IMR-90 (cell line): Measurements from ENCODE around the gene THRB. TPM values are rescaled to one million over a fixed set of nuclear protein-coding genes. Genes with fewer than 3 reads are reported as not detected.

Experiments used
- ATAC-seq: fragments of 200-7000 bp; cut with Tn5 transposase; 2 replicates; pipeline ENCODE4 v1.9.1; 2020; ENCODE audit warnings: low read depth, mild to moderate bottlenecking, moderate library complexity
- BruUV-seq: library from RNA; stranded (reverse); fragments of 400-500 nt; replicated peaks from 2 replicates; lab custom pipeline; 2021; lab: Mats Ljungman, UMichigan
- CTCF ChIA-PET: fragments of 300-600 bp; formaldehyde crosslinking; extraction: SDS; loops from one replicate; lab custom pipeline; 2021; ENCODE audit warnings: antibody characterized with exemption; lab: Yijun Ruan, JAX
- POLR2A ChIA-PET: fragments of 300-600 bp; sonication (Branson Sonifier 250); formaldehyde crosslinking; loops from one replicate; lab custom pipeline; 2022; ENCODE audit warnings: antibody characterized with exemption; ENCODE audit not compliant: unreplicated experiment; lab: Charles Lee
- DNase-seq: peaks from one replicate; pipeline ENCODE4 v3.0.0; 2013
- H2AFZ ChIP-seq: replicated peaks from 2 replicates; pipeline ENCODE3; 2013; ENCODE audit warnings: low read length, mild to moderate bottlenecking; ENCODE audit not compliant: poor library complexity
- H2AK5ac ChIP-seq: 2 replicates; pipeline ENCODE4 v1.6.1; 2013; ENCODE audit warnings: low read depth, low read length, inconsistent platforms
- H2AK9ac ChIP-seq: replicated peaks from 2 replicates; pipeline ENCODE3; 2013; ENCODE audit warnings: mild to moderate bottlenecking, low read depth, low read length, moderate library complexity; ENCODE audit not compliant: poor library complexity
- H2BK120ac ChIP-seq: 2 replicates; pipeline ENCODE4 v1.6.1; 2013; ENCODE audit warnings: low read depth, low read length, inconsistent platforms
- H2BK15ac ChIP-seq: 3 replicates; pipeline ENCODE4 v1.6.1; 2013; ENCODE audit warnings: low read depth, low read length, inconsistent platforms
- H2BK20ac ChIP-seq: 2 replicates; pipeline ENCODE4 v1.6.1; 2013; ENCODE audit warnings: low read depth, mild to moderate bottlenecking, inconsistent platforms, low read length, moderate library complexity
- H2BK5ac ChIP-seq: 2 replicates; pipeline ENCODE4 v1.6.1; 2013; ENCODE audit warnings: mild to moderate bottlenecking, low read depth, low read length, inconsistent platforms; ENCODE audit not compliant: poor library complexity, severe bottlenecking
- H3K14ac ChIP-seq: replicated peaks from 2 replicates; pipeline ENCODE4 v1.6.1; 2013; ENCODE audit warnings: low read depth, low read length, inconsistent platforms
- H3K18ac ChIP-seq: 2 replicates; pipeline ENCODE4 v1.6.1; 2013; ENCODE audit warnings: low read depth, low read length, control low read depth
- H3K23ac ChIP-seq: 2 replicates; pipeline ENCODE4 v1.6.1; 2013; ENCODE audit warnings: low read depth, low read length, inconsistent platforms
- H3K27ac ChIP-seq: 2 replicates; pipeline ENCODE4 v1.5.1; 2013; ENCODE audit warnings: mild to moderate bottlenecking, control low read depth, low read length; ENCODE audit not compliant: insufficient read depth
- H3K27me3 ChIP-seq: 2 replicates; pipeline ENCODE4 v1.6.1; 2013; ENCODE audit warnings: low read length; ENCODE audit not compliant: control insufficient read depth, insufficient read depth
- H3K36me3 ChIP-seq: 2 replicates; pipeline ENCODE4 v1.6.1; 2013; ENCODE audit warnings: low read length, mixed read lengths; ENCODE audit not compliant: control insufficient read depth, insufficient read depth
- H3K4ac ChIP-seq: 2 replicates; pipeline ENCODE4 v1.6.1; 2013; ENCODE audit warnings: low read depth, low read length, inconsistent platforms
- H3K4me1 ChIP-seq: 2 replicates; pipeline ENCODE4 v1.6.1; 2013; ENCODE audit warnings: low read length, mixed read lengths; ENCODE audit not compliant: control insufficient read depth, insufficient read depth
- H3K4me2 ChIP-seq: 2 replicates; pipeline ENCODE4 v1.6.1; 2013; ENCODE audit warnings: low read depth, mild to moderate bottlenecking, control low read depth, low read length, moderate library complexity
- H3K4me3 ChIP-seq: 2 replicates; pipeline ENCODE4 v1.5.1; 2013; ENCODE audit warnings: low read depth, mild to moderate bottlenecking, control low read depth, low read length, moderate library complexity; ENCODE audit not compliant: insufficient read depth
- H3K56ac ChIP-seq: 2 replicates; pipeline ENCODE4 v1.6.1; 2013; ENCODE audit warnings: low read length, inconsistent platforms; ENCODE audit not compliant: insufficient read depth; ENCODE audit errors: extremely low read depth
- H3K79me1 ChIP-seq, 2 experiments: 2 replicates each; pipeline ENCODE4 v1.6.1; 2013; ENCODE audit warnings: low read length in 2 of 2, inconsistent platforms in 1 of 2, low read depth in 1 of 2
- H3K9ac ChIP-seq: 2 replicates; pipeline ENCODE4 v1.6.1; 2013; ENCODE audit warnings: low read depth, low read length, control low read depth
- H3K9me1 ChIP-seq: 2 replicates; pipeline ENCODE4 v1.6.1; 2013; ENCODE audit warnings: low read length, inconsistent platforms; ENCODE audit not compliant: insufficient read depth
- H3K9me3 ChIP-seq: 2 replicates; pipeline ENCODE4 v1.6.1; 2013; ENCODE audit warnings: low read length; ENCODE audit not compliant: control insufficient read depth, insufficient read depth
- H4K20me1 ChIP-seq: 2 replicates; pipeline ENCODE4 v1.6.1; 2013; ENCODE audit warnings: low read length, inconsistent platforms; ENCODE audit not compliant: insufficient read depth
- H4K5ac ChIP-seq: 2 replicates; pipeline ENCODE4 v1.6.1; 2013; ENCODE audit warnings: mild to moderate bottlenecking, low read depth, low read length, control low read depth
- H4K8ac ChIP-seq, 2 experiments: 2 replicates each; pipeline ENCODE4 v1.6.1; 2013; ENCODE audit warnings: low read depth in 2 of 2, low read length in 2 of 2, control low read depth in 1 of 2, inconsistent platforms in 1 of 2
- H4K91ac ChIP-seq: 2 replicates; pipeline ENCODE4 v1.6.1; 2013; ENCODE audit warnings: low read depth, low read length, inconsistent platforms; ENCODE audit not compliant: insufficient read depth
- BHLHE40 ChIP-seq: fragments of 150-350 bp; IDR thresholded peaks from 2 replicates; pipeline ENCODE4 v1.6.1; 2016; ENCODE audit warnings: mild to moderate bottlenecking, low read depth, low read length
- CEBPB ChIP-seq: IDR thresholded peaks from 2 replicates; pipeline ENCODE4 v1.6.1; 2012; ENCODE audit warnings: low read depth, low read length, improper control_type of control experiment
- CHD1 ChIP-seq: IDR thresholded peaks from 2 replicates; pipeline ENCODE4 v1.6.1; 2012; ENCODE audit warnings: low read depth, low read length, improper control_type of control experiment
- FOS ChIP-seq: fragments of 150-350 bp; IDR thresholded peaks from 2 replicates; pipeline ENCODE4 v1.6.1; 2016; ENCODE audit warnings: low read depth, low read length
- MAFK ChIP-seq: IDR thresholded peaks from 2 replicates; pipeline ENCODE4 v1.6.1; 2012; ENCODE audit warnings: low read depth, low read length, improper control_type of control experiment
- MAZ ChIP-seq: IDR thresholded peaks from 2 replicates; pipeline ENCODE4 v1.6.1; 2012; ENCODE audit warnings: low read depth, mild to moderate bottlenecking, low read length, improper control_type of control experiment, moderate library complexity, borderline replicate concordance
- POLR2A ChIP-seq: IDR thresholded peaks from 2 replicates; pipeline ENCODE4 v1.6.1; 2012; ENCODE audit warnings: mild to moderate bottlenecking, low read depth, low read length
- RFX5 ChIP-seq: IDR thresholded peaks from 2 replicates; pipeline ENCODE4 v1.8.0; 2012; ENCODE audit warnings: low read depth, mild to moderate bottlenecking, low read length, moderate library complexity
- WGBS, 2 experiments: methylation state at CpG; one replicate each; pipeline versions ENCODE4 v1.1.5 to v1.1.7; 2013; ENCODE audit warnings: missing lambda C conversion rate in 2 of 2; ENCODE audit not compliant: insufficient read length in 1 of 2; ENCODE audit errors: extremely low coverage in 2 of 2; 5-methylcytosine and 5-hydroxymethylcytosine counted together
- dilution Hi-C: fragments of 300-500 bp; cut with HindIII; formaldehyde crosslinking; loops from one replicate; pipeline ENCODE4 v1.14.3; 2018; ENCODE audit warnings: low sequenced_read_pairs; ENCODE audit not compliant: unreplicated experiment
- in situ Hi-C: fragments of 300-500 bp; cut with MboI; formaldehyde crosslinking; loops from 3 replicates; pipeline ENCODE4 v1.14.3; 2019; ENCODE audit warnings: low sequenced_read_pairs, inconsistent platforms, mixed read lengths
- intact Hi-C: fragments of 100-400 bp; cut with micrococcal nuclease; formaldehyde crosslinking; loops from 2 replicates; pipeline ENCODE4 v1.10.0; 2022
- polyA plus RNA-seq, 3 experiments: library from polyadenylated mRNA; depleted of rRNA; stranded (reverse); fragments of >200 nt; gene quantifications; 2 replicates each; pipeline ENCODE4 v1.2.3, GENCODE V29; 2012; ENCODE audit warnings: low replicate concordance in 1 of 3
- total RNA-seq: library from RNA; depleted of rRNA; stranded (reverse); fragments of >200 nt; gene quantifications from 2 replicates; pipeline ENCODE4 v1.2.3, GENCODE V29; 2012
- TF ChIP-seq, protein P1 (sequence below): conservative IDR thresholded peaks from 2 replicates; pipeline ENCODE4 v1.5.1; 2012; ENCODE audit warnings: mild to moderate bottlenecking, low read depth, low read length, improper control_type of control experiment

THRB gene
- total and polyA plus RNA-seq, 2 of the 4 experiments (the other 2 are of a cell fraction) = under 0.01 TPM; not detected in 1

- no peak overlapping the region for H2BK120ac ChIP-seq
- no peak overlapping the region for H3K27ac ChIP-seq
- no peaks in the 10 kb centered on the region for H3K79me1 ChIP-seq
- H3K4me3 ChIP-seq = no peak overlapping the region
- WGBS, 2 experiments = no CpG with 5 or more reads among the region's 2 CpGs
- no peaks in the 10 kb centered on the region for H3K4me1 ChIP-seq
- no TSS peak for BruUV-seq
- H3K36me3 ChIP-seq = no peaks in the 10 kb centered on the region
- DNase-seq (no peak), ATAC-seq (no peak)
- TF ChIP-seq CEBPB (no peak), CHD1 (no peak), POLR2A (no peak), RFX5 (no peak), MAFK (no peak), BHLHE40 (no peak), FOS (no peak), MAZ (no peak)
- TF ChIP-seq, protein P1, sequence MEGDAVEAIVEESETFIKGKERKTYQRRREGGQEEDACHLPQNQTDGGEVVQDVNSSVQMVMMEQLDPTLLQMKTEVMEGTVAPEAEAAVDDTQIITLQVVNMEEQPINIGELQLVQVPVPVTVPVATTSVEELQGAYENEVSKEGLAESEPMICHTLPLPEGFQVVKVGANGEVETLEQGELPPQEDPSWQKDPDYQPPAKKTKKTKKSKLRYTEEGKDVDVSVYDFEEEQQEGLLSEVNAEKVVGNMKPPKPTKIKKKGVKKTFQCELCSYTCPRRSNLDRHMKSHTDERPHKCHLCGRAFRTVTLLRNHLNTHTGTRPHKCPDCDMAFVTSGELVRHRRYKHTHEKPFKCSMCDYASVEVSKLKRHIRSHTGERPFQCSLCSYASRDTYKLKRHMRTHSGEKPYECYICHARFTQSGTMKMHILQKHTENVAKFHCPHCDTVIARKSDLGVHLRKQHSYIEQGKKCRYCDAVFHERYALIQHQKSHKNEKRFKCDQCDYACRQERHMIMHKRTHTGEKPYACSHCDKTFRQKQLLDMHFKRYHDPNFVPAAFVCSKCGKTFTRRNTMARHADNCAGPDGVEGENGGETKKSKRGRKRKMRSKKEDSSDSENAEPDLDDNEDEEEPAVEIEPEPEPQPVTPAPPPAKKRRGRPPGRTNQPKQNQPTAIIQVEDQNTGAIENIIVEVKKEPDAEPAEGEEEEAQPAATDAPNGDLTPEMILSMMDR = no peak
- H2BK5ac ChIP-seq = no peak overlapping the region
- no peak overlapping the region for H2AFZ ChIP-seq
- no peak overlapping the region for H4K91ac ChIP-seq
- ChIA-PET CTCF (no interaction called here), POLR2A (no interaction called here)
- H3K27me3 ChIP-seq = no peaks in the 10 kb centered on the region
- no peak overlapping the region for H4K8ac ChIP-seq
- no peaks in the 10 kb centered on the region for H3K9me3 ChIP-seq
- no peak overlapping the region for H3K23ac ChIP-seq
- no peak overlapping the region for H3K18ac ChIP-seq
- dilution Hi-C loops (no loop called here), intact Hi-C loops (no loop called here), in situ Hi-C loops (no loop called here)
- no peaks in the 10 kb centered on the region for H3K9me1 ChIP-seq
- no peak overlapping the region for H4K5ac ChIP-seq
- H4K20me1 ChIP-seq = no peaks in the 10 kb centered on the region
- H2BK15ac ChIP-seq = no peak overlapping the region
- no peak overlapping the region for H2BK20ac ChIP-seq
- H3K9ac ChIP-seq = no peak overlapping the region
- no peak overlapping the region for H2AK9ac ChIP-seq
- no peak overlapping the region for H3K4me2 ChIP-seq
- no peak overlapping the region for H2AK5ac ChIP-seq
- no peak overlapping the region for H3K56ac ChIP-seq
- H3K4ac ChIP-seq = no peak overlapping the region
- no peak overlapping the region for H3K14ac ChIP-seq
Measured at GRCh38 chr3:24420224-24420623, 74.4 kb downstream of the THRB start.
